ENCODE results near the gene VANGL2. TPM values are rescaled to one million over a fixed set of nuclear protein-coding genes. Genes with fewer than 3 reads are reported as not detected.

The VANGL2 gene
- total and polyA plus RNA-seq, 4 donors = 0.07 to 1.4 (median 0.12) TPM

DNA sequence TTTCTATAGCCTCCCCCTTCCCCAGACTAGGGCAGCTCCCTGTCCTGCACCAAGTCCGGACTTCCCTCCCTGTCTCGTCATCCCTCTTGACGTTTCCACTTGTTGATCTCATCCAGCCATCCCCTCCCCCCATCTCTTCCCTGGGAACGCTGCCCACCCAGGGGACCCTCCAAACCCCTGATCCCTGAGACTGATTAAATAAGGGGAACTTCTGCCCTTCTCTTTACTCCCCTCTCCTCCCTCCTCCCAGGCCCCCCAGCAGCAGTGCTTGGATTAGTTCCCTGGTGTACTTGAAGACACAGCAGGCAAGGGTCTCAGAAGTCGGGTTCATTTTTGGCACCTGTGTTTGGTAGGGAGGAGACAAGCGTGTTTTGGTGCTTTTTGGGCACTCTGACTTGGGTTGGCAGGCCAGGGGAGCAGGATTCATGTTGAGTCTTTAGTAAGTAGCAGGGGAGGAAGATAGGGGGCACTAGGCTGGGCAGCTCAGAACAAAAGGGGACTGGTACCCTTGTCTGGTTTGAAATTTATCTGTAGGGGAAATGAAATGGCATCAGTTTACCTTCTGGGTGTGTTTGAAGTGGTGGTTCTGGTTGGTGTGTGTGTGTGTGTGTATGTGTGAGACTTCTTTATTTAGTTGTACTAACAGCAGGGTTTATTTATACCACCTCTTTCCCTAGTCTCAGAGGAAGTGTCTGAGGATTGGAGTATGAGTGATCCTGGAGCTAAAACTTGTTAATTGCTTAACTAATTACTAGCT is 11.1 kb downstream of the VANGL2 start:
- no peak overlapping the region for H3K9ac ChIP-seq (ENCODE audit: low read depth in 1 of 2, low read length in 2 of 2)
- H3K4me3 ChIP-seq (ENCODE audit: low read depth in 1 of 3, low read length in 3 of 3) = no peak overlapping the region
- TF ChIP-seq EGR1 (IDR thresholded peaks at IDR 0.05; ENCODE audit: low read depth in 2 of 2) = no peak
- TF ChIP-seq CTCF (IDR thresholded peaks at IDR 0.05; ENCODE audit: low read depth, low read length, missing input control) = no peak
- TF ChIP-seq YY1 (IDR thresholded peaks at IDR 0.05) = no peak
- no peak for TF ChIP-seq JUND (IDR thresholded peaks at IDR 0.05)
- TF ChIP-seq FOXA2 (IDR thresholded peaks at IDR 0.05) = no peak
- TF ChIP-seq, protein P1, sequence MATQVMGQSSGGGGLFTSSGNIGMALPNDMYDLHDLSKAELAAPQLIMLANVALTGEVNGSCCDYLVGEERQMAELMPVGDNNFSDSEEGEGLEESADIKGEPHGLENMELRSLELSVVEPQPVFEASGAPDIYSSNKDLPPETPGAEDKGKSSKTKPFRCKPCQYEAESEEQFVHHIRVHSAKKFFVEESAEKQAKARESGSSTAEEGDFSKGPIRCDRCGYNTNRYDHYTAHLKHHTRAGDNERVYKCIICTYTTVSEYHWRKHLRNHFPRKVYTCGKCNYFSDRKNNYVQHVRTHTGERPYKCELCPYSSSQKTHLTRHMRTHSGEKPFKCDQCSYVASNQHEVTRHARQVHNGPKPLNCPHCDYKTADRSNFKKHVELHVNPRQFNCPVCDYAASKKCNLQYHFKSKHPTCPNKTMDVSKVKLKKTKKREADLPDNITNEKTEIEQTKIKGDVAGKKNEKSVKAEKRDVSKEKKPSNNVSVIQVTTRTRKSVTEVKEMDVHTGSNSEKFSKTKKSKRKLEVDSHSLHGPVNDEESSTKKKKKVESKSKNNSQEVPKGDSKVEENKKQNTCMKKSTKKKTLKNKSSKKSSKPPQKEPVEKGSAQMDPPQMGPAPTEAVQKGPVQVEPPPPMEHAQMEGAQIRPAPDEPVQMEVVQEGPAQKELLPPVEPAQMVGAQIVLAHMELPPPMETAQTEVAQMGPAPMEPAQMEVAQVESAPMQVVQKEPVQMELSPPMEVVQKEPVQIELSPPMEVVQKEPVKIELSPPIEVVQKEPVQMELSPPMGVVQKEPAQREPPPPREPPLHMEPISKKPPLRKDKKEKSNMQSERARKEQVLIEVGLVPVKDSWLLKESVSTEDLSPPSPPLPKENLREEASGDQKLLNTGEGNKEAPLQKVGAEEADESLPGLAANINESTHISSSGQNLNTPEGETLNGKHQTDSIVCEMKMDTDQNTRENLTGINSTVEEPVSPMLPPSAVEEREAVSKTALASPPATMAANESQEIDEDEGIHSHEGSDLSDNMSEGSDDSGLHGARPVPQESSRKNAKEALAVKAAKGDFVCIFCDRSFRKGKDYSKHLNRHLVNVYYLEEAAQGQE (IDR thresholded peaks at IDR 0.05) = no peak
- TF ChIP-seq RXRA (IDR thresholded peaks at IDR 0.05) = no peak
- TF ChIP-seq TAF1 (conservative IDR thresholded peaks at IDR 0.05) = no peak
- TF ChIP-seq, protein P2, sequence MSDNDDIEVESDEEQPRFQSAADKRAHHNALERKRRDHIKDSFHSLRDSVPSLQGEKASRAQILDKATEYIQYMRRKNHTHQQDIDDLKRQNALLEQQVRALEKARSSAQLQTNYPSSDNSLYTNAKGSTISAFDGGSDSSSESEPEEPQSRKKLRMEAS (IDR thresholded peaks at IDR 0.05) = no peak
- TF ChIP-seq NR2F2 (IDR thresholded peaks at IDR 0.05) = no peak
- no peak for TF ChIP-seq FOXA1 (IDR thresholded peaks at IDR 0.05)
- TF ChIP-seq, protein P3, sequence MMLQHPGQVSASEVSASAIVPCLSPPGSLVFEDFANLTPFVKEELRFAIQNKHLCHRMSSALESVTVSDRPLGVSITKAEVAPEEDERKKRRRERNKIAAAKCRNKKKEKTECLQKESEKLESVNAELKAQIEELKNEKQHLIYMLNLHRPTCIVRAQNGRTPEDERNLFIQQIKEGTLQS (IDR thresholded peaks at IDR 0.05) = no peak
- TF ChIP-seq HNF4A (conservative IDR thresholded peaks at IDR 0.05) = no peak
- no peak for TF ChIP-seq SP1 (IDR thresholded peaks at IDR 0.05)
- TF ChIP-seq, protein P4, sequence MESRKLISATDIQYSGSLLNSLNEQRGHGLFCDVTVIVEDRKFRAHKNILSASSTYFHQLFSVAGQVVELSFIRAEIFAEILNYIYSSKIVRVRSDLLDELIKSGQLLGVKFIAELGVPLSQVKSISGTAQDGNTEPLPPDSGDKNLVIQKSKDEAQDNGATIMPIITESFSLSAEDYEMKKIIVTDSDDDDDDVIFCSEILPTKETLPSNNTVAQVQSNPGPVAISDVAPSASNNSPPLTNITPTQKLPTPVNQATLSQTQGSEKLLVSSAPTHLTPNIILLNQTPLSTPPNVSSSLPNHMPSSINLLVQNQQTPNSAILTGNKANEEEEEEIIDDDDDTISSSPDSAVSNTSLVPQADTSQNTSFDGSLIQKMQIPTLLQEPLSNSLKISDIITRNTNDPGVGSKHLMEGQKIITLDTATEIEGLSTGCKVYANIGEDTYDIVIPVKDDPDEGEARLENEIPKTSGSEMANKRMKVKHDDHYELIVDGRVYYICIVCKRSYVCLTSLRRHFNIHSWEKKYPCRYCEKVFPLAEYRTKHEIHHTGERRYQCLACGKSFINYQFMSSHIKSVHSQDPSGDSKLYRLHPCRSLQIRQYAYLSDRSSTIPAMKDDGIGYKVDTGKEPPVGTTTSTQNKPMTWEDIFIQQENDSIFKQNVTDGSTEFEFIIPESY (IDR thresholded peaks at IDR 0.05) = no peak
- TF ChIP-seq HNF4G (IDR thresholded peaks at IDR 0.05) = no peak
- TF ChIP-seq GABPA (IDR thresholded peaks at IDR 0.05 in 1 of 2, conservative IDR thresholded peaks at IDR 0.05 in 1 of 2) = no peak
- TF ChIP-seq RAD21 (IDR thresholded peaks at IDR 0.05) = no peak
- 78% methylated on average over 6 of the region's 6 CpGs for WGBS
- no peaks in the 10 kb centered on the region for H3K4me1 ChIP-seq (ENCODE audit: control insufficient read depth in 4 of 4, insufficient read depth in 4 of 4, low read length in 3 of 4)
- H3K36me3 ChIP-seq (ENCODE audit: control insufficient read depth in 4 of 4, insufficient read depth in 3 of 4, low read depth in 1 of 4, low read length in 3 of 4) = no peaks in the 10 kb centered on the region
- DNase-seq (ENCODE audit: low spot score) = no peak
- H3K9me3 ChIP-seq (ENCODE audit: control insufficient read depth in 4 of 4, low read length in 3 of 4) = no peaks in the 10 kb centered on the region
- H3K27ac ChIP-seq (ENCODE audit: low read depth in 1 of 2, low read length in 2 of 2) = no peak overlapping the region
- peaks cover 0 to 2% (median 0%) of the 10 kb centered on the region in 4 donors for H3K27me3 ChIP-seq (ENCODE audit: control insufficient read depth in 4 of 4, insufficient read depth in 4 of 4, low read length in 3 of 4)

All from liver (tissue), 9 donors.